Fibroblast of skin of left quadriceps (primary cell): ENCODE results near the gene ITCH.
"Not testable (repeated sequence)": the region's sequence is repeated elsewhere in the genome, so short reads cannot be mapped to it uniquely, and the experiment has no call there.

Experiments
- DNase-seq, 2 experiments: peaks; one replicate each; pipeline ENCODE4 v3.0.0-alpha.2; 2013; ENCODE audit warnings: low read depth in 2 of 2

ITCH gene

DNA sequence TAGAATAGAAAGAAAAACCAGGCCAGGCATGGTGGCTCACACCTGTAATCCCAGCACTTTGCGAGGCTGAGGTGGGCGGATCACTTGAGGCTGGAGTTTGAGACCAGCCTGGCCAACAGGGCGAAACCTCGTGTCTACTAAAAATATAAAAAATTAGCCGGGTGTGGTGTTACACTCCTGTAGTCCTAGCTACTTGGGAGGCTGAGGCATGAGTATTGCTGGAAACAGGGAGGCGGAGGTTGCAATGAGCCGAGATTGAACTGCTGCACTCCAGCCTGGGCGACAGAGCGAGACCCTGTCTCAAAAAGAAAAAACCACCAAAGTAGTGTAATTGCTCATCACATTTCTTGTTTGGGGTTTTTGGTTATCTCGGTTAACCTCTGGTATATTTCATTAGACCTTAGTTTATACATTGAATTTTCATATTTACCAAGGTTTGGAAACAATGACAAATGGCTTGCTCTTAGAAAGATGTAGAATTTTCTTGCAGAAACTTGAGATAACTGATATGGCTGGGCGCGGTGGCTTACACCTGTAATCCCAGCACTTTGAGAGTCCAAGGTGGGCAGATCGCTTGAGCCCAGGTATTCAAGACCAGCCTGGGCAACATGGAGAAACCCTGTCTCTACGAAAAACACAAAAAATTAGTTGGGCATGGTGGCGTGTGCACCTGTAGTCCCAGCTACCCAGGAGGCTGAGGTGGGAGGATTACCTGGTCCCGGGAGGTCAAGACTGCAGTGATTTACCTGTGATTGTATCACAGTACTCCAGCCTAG, 14.2 kb downstream of the ITCH start:
- DNase-seq = no peak

DNA sequence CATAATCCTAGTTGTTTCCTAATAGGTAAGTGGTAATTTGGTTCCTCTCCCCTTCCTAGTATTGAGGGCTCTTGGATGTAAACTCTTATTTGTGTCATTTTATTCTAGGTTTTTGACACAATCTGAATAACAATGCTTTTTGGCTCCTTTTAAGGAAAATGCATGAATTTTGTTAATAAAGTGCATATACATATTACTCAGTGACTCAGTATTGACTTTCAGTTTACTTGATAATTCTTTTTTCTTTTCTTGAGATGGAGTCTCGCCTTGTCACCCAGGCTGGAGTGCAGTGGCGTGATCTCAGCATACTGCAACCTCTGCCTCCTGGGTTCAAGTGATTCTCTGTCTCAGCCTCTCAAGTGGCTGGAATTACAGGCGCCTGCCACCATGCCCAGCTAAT, 19.1 kb downstream of the ITCH start:
- DNase-seq = no peak

DNA sequence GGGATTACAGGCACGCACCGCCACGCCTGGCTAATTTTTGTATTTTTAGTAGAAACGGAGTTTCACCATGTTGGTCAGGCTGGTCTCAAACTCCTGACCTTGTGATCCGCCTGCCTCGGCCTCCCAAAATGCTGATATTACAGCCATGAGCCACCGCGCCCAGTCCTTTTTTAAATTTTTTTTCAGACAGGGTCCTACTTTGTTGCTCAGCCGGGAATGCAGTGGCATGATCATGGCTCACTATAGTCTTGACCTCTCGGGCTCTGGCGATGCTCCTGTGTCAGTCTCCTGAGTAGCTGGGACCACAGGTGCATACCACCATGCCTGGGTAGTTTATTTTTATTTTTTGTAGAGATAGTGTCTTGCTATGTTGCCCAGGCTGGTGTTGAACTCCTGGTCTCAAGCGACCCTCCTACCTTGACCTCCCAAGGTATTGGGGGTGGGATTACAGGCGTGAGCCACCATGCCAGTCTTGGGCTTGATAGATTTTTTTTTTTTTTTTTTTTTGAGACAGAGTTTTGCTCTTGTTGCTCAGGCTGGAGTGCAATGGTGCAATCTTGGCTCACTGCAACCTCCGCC, 19.9 kb downstream of the ITCH start:
- DNase-seq = not testable (repeated sequence)

DNA sequence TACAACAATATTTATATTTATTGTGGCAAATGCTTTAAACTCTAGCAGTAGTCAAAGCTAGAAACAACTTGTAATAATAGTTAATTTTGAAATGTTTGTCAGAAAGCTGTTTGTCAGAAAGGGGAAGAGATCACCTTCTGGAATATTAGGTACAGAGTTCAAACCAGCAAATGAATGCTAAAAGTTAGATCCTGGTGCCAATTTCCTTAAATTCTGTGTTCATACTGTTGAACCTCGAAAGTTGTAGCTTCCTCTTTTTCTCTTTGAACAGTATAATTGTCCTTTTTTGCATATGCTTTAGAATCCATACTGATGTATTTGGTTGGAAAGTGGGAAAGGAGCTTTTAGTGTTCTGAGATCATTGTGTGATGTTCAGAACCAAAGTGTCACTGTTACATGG, 22.4 kb downstream of the ITCH start:
- DNase-seq = no peak

DNA sequence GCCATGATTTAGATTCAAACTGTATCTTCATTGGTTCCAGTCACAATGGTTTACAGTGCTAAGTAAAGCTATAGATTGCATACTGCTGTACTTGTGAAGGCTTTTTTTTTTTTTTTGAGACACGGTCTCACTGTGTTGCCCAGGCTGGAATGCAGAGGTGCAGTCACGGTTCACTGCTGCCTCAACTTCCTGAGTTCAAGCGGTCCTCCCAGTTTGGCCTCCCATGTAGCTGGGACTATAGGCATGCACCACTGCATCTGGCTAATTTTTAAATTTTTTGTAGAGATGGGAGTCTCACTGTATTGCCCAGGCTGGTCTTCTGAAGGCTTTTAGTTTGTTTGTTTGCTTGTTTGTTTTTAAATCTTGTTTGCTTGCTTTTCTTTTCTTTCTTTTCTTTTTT, 24.9 kb downstream of the ITCH start:
- DNase-seq = no peak

DNA sequence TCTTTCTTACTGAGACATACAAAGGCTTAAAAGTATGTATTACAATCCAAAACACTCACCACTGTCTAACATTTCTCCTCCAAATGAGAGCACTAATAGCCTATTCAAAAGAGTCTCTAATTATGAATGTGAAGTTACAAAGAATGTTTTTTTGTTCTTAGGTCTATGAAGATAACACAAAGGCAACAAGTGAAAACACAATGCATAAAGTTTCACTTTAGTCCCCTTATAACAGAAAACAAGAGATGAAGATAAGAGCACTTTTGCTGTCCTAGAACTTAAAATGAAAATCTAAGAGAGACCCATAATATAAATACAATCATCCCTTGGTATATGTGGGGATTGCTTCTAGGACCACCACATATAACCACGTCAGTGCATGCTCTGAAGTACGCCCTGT, 25.6 kb downstream of the ITCH start:
- DNase-seq = no peak

DNA sequence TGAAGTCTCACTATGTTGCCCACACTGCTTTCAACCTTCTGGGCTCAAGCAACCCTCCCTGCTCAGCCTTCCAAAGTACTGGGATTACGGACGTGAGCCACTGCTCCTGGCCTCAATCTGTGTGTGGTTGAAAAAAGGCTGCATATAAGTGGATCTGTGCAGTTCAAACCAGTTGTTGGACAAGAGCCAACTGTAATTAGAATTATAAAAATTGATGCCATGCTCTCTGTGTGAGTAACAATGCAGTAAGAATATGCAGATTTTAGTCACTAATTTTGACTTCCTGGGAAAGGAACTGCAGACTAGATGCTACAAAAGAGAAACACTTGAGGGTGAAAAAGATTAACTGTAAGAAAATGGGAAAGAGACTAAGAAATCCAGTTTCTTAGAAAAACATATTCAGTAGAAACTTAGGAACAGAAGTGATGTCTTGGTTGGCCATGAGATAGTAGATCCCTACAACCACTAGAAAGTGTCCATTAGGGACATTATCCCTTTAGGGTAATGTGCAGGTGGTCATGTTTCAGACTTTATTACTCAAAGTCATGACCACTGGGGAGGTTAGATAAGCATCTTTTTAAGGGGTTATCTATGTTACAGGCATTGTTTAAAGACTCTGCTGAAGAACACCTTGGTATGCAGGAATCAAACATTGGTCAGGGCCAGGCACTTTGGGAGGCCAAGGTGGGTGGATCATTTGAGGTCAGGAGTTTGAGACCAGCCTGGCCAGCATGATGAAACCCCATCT, 26.3 kb downstream of the ITCH start:
- DNase-seq = peak; percentile 23 to 34

DNA sequence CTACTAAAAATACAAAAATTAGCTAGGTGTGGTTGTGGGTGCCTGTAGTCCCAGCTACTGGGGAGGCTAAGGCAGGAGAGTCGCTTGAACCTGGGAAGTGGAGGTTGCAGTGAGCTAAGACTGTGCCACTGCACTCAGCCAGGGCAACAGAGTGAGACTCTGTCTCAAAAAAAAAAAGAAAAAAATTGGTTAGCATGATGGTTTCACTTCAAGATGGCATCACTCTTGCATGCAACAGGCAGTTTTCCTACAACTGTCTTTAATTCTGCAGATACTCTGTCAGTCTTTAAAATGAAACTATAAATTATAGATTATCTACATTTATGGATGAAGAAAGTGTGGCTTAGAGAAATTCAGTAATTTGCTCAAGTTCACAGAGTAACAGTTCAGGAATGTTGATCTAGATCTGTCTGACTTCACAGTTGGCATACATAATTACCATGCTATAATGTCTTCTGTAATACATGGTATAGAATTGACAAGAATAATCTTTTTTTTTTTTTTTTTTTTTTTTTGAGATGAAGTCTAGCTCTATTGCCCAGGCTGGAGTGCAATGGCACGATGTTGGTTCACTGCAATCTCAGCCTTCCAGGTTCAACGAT, 27.0 kb downstream of the ITCH start:
- DNase-seq = no peak

DNA sequence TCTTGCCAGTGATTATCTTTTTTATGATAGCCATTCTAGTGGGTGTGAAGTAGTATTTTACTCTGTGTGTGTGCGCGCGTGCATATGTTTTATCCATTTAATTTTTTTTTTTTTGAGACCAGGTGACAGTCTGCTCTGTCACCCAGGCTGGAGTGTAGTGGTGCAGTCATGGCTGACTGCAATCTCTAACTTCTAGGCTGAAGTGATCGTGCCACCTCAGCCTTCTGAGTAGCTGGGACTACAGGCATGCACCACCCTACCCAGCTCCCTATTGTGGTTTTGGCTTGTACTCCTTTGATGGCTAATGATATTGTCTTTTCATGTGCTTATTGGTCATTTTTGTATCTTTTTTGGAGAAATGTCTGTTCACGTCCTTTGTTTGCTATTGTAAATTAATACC, 33.3 kb downstream of the ITCH start:
- DNase-seq = no peak

DNA sequence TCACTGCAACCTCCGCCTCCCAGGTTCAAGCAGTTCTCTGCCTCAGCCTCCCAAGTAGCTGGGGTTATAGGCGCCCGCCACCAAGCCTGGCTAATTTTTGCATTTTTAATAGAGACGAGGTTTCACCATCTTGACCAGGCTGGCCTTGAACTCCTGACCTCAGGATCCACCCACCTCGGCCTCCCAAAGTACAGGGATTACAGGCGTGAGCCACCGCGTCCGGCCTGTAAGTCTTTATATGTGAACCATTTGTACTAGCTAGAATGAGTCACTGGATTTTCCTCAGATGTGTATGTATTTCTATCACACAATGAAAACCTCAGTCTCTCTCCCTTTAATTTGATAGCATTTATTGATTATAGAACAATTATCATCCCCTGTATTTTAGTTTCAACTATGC, 34.0 kb downstream of the ITCH start:
- DNase-seq = no peak

DNA sequence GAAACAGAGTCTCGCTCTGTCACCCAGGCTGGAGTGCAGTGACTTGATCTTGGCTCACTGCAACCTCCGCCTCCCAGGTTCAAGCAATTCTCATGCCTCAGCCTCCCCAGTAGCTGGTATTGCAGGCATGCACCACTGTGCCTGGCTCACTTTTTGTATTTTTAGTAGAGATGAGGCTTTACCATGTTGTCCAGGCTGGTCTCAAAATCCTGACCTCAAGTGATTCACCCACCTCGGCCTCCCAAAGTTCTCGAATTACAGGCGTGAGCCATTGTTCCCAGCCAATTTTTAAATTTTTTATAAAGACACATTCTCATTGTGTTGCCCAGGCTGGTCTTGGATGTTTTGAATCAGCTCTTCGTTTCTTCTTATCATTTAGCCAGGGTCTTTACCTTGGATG, 37.7 kb downstream of the ITCH start:
- DNase-seq = not testable (repeated sequence)

DNA sequence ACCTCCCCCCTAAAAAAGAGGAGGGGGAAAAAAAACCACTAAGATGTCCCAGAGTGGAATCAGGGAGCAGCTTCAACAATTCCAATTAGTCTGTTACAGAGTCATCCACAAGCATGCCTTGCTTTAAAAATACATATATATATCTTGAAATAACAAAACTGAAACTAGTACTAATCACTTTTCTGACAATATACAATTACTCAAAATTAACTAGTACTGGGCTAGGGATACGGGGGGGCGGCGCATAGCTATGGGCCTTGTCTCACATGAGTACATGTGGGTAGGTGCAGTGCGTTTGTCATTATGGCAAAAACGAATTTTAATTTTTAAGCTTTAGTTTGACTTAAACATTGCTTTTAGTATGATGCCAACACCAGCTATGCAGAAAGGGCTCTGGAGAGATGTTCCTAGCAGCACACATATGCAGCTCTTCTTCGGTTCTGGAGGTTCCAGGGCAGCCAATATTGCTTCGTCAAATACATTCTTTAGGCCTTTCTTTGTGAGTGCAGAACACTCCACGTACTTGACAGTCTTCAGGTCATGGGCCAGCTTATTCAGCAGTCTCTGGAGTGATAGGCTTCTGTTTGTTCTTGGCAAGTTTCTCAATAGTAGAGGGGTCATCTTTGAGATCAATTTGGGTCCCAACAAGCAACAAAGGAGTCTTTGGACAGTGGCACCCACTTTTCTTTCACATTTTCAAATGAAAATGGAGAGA, 38.8 kb downstream of the ITCH start:
- DNase-seq = no peak

DNA sequence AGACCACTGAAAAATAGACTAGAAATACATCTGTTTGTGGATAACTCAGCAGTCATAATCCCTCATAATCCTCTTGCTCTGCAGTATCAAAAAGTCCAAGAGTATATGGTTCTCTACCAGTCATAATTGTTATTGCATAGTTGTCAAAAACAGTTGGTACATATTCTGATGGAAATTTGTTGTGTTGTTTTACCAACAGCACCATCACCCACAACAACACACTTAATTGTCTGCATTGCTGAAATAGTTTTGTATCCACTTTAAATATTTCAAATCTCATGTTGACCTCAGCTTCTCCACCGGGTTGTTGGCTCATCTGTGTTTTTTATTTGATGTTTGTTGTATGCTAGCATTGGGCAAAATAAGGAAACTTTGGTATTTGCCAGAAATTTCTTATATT, 39.4 kb downstream of the ITCH start:
- no peak for DNase-seq

DNA sequence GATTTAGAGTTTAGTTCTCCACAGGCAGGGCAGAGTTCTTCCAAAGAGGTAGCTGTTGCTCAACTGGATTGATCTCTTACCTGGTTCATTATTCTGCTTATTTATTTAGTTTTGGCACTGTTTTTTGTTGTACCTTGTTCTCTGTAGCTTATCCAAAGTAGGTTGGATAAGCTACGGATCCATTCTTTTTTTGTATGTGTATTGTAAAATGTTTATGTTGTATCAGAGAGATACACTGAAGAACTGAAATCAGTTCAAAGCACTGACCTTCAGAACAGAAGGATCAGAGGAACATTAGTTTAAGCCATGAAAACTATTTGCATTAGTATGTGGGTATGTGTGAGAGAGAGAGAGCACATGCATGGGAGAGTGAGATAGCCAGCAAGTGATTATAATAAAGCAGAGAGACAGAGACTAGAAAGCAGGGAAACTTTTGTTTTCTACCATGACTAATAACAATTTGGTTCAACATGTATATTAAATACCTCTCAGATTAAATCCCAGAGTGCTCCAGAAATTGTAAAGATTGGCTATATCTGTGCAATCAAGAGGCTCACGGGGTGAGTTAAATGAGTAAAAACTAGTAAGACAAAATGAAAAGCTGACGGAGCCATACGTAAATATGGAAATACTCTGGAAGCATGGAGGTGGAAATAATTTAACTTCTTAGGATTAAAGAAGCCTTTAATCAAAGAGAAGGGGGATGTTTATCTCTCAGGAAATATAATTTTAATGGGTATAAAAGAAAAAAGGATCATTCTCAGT, 40.2 kb downstream of the ITCH start:
- DNase-seq = no peak

DNA sequence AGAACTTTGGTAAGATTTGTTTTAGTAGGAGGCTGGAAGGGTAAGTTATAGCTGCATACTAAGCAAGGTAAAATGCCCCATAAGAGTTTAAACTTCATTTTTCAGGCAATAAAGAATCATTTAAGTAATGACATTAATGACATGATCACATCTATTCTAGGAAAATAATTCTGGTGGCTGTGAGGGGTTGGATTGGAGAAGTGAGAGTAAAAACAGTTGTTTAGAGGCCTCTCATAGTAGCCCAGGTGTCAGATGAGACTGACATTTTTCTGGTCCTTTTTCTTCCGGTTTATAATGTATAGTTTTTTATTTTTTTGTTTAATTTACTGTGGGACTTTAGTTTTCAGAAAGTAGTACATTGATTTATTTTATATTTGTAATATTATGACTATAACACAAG, 40.8 kb downstream of the ITCH start:
- DNase-seq = no peak

DNA sequence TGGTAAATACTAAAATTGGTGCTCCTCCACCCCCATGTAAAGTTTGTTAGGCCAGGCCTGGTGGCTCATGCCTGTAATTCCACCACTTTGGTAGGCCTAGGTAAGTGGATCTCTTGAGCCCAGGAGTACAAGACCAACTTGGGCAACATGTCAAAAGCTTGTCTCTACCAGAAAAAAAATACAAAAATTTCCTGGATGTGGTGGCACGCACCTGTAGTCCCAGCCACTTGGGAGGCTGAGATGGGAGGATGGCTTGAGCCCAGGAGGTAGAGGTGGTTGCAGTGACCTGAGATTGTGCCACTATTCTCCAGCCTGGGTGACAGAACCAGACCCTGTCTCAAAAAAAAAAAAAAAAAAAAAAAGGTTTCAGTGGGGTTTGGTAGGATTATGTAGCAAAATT, 41.7 kb downstream of the ITCH start:
- DNase-seq = no peak

DNA sequence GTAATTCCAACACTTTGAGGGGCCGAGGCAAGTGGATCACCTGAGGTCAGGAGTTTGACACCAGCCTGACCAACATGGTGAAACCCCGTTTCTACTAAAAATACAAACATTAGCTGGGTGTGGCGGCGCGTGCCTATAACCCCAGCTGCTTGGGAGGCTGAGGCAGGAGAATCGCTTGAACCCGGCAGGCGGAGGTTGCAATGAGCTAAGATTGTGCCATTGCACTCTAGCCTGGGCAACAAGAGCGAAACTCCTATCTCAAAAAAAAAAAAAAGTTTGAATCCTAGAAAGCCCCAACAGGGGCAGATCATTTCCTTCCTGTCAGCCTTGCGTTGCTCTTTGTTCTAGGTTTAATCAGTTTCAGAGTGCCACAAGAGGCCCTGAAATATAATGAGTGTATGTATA, 42.2 kb downstream of the ITCH start:
- not testable (repeated sequence) for DNase-seq

DNA sequence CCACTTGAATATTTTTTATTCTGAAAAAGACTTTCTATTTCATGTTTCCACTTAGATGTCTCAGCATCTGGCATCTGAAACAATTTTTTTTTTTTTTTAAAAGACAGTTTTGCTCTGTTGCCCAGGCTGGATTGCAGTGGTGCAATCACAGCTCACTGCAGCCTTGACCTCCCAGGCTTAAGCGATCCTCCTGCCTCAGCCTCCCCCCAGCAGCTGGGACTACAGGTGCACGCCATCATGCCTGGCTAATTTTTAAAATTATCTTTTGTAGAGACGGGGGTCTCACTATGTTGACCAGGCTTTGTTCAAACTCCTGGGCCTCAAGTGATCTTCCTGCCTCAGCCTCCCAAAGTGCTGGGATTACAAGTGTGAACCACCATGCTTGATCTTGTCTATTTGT, 42.9 kb downstream of the ITCH start:
- DNase-seq = not testable (repeated sequence)

DNA sequence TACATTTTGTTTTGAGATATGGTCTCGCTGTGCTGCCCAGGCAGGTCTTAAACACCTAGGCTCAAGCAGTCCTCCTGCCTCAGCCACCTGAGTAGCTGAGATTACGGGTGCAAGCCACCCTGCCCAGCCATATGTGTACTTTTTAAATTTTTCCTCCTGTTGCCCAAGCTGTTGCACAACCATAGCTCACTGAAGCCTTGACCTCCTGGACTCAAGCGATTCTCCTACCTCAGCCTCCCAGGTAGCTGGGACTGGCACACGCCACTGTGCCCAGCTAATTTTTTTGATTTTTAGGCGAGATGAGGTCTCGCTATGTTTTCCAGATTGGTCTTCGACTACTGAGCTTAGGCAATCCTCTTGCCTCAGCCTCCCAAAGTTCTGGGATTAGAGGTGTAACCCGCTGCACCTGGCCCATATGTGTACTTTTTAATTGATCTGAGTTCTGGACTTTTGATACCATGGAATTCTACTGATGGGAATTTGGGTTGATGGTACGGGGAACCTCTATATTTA, 44.9 kb downstream of the ITCH start:
- no peak for DNase-seq

DNA sequence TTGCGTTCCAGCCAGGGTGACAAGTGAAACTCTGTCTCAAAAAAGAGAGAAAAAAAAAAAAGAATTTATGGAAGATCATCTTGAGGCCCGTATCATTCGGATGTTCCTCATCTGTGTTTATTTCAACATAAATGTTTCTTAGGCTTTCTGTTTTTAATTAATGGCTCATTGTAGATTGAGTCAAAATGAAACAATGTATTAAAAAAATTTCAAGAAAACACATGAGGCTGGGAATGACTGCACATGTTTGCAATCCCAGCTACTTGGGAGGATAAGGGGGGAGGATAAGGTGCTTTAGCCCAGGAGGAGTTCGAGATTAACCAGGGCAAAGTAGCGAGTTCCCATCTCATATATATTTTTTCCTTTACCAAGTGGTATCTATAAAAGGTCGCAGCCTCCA, 47.3 kb downstream of the ITCH start:
- peak; percentile 75 to 77 for DNase-seq

DNA sequence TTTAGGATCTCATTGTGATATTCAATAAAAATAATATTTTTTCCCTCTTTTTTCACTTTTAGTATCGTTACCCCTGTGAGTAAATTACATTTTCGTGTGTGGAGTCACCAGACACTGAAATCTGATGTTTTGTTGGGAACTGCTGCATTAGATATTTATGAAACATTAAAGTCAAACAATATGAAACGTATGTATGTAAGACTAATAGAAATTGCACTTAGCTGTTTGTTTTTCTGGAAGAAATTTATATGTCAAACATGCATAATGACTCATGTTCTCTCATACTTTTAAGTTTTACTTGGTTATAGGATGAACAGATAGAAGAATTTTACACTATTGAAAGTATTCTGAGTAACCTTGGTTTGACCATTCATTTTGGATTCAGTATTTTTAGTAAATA, 49.4 kb downstream of the ITCH start:
- no peak for DNase-seq
